NCI-H460 (cell line): ENCODE measurements around the gene RCAN2. TPM values are rescaled to one million over a fixed set of nuclear protein-coding genes. Genes with fewer than 3 reads are reported as not detected.
"Not testable (repeated sequence)": the region's sequence is repeated elsewhere in the genome, so short reads cannot be mapped to it uniquely, and the experiment has no call there.

Source experiments
- DNase-seq: peaks from one replicate; pipeline ENCODE4 v3.0.0-alpha.2; 2016; ENCODE audit warnings: low read depth; ENCODE audit errors: extremely low read depth
- total RNA-seq: library from RNA; depleted of rRNA; stranded (reverse); fragments of >200 nt; shearing (Covaris generic); gene quantifications from 2 replicates; pipeline ENCODE4 v1.2.3, GENCODE V29; 2014

Gene RCAN2
- total RNA-seq, 1 experiment from 2014 or later, result not detected

DNA sequence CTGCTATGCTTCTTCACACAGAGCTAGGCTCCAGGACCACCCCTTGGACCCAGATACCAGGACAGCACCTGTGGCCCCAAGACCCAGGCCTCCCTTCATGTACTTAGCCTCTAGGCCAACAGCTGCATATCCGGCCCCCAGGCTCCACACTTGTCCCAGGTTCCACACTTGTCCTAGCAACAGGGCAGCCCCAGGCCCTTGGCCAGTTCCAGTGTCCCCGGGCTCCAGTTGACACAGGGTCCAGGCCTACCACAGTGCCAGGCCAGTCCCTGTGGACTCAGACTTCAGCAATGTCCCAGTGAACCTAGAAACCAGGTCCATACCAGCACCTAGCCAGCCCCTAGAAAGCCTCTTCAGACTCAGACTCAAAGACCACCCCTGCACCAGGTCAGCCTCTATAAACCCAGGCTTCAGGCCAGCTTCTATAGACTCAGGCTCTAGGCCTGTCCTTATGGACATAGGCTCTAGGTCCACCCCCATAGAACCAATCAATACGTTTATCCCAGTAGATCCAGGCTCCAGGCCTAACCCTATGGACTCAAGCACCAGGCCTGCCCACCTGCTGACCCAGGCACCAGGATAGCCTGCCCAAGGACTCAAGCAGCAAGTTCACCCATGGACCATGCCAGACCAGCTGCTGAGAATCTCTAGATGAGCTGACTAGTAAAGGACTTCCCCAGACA, 46.3 kb downstream of the RCAN2 start:
- DNase-seq, result no peak

- no peak for DNase-seq
Observed at GRCh38 chr6:46443623-46444022, 47.6 kb downstream of the RCAN2 start.

GRCh38 chr6:46440641-46441040, 50.6 kb downstream of the RCAN2 start:
- no peak for DNase-seq

DNA sequence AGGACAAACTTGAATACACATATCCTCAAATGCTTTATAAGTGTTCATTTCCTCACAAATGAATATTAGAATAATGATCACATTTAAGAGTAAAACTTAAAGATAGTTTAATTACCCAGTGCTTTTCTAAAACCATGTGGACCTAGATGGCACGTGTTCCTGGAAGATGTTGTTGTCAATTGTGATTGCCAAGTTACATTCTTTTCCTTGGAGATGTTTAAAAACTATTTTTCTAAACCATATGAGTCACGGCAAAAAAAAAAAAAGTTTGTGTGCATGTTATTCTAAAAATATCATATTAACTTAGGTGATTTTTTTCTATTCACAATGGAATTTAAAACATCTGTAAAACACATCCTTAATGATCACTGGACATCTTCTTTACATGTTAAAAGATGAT, 51.1 kb downstream of the RCAN2 start:
- no peak for DNase-seq

- DNase-seq, result no peak
Observed at GRCh38 chr6:46438245-46438644, 53.0 kb downstream of the RCAN2 start.

DNA sequence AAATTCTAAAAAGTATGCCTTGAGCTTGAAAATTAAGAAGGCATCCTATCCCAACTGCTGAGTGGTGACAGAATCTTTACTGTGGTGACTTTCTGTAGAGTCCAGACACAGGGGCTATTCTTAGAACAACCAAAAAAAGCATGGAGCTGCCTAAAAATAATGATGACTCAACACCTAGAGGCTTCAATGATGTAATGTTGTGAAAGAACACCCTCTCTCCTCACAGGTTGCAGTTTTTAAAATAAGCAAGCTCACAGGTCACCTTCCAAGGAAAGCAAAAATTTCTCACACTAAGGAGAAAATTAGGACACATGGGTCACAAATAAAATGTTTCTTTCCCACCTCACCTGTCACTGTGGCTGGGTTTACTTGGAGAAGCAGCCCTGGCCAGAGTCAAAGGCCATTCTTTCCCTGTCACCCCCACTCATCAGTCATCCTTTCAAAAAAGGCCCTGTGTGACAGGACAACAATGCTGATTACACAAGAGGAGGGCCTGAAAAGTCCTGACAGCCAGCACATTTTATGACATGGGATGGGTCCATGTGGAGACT, 53.5 kb downstream of the RCAN2 start:
- no peak for DNase-seq

GRCh38 chr6:46422619-46423018, 68.6 kb downstream of the RCAN2 start:
- no peak for DNase-seq

DNA sequence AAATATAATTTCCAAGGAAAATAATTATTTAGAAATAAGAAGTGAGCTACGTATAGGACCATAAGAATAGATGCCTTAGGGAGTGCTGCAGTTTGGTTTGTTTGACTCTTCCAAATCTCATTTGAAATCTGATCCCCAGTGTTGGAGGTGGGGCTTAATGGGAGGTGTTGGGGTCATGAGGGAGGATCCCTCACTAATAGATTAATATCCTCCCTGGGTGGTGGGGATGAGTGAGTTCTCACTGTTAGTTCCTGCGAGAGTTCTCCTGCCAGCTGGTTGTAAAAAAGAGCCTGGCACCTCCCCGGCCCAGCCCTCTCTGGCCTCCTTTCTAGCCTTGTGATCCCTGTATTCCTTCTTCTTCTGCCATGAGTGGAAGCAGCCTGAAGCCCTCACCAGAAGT, 69.3 kb downstream of the RCAN2 start:
- DNase-seq, result no peak

GRCh38 chr6:46420921-46421638, 70.2 kb downstream of the RCAN2 start:
- DNase-seq, result no peak

DNA sequence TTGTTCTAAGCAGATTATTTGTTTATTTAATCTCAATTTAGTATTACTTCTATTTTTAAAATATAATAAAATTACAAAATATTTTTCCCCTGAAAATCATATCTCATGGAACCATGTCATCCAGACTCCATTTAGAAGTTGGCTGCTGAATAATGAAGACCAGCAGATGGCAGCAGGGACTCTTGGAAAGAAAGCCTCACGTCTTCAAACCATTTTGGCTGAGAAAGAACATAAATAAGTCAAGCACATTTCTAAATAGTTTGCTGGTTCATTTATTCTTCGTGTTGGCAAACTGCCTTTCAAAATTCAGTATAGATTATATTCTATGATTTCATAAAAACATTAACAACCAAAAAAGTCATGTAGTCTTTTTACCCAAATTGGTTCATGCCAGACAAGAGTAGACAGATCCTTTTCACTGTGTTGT, 71.7 kb downstream of the RCAN2 start:
- peak; percentile 58 for DNase-seq

DNA sequence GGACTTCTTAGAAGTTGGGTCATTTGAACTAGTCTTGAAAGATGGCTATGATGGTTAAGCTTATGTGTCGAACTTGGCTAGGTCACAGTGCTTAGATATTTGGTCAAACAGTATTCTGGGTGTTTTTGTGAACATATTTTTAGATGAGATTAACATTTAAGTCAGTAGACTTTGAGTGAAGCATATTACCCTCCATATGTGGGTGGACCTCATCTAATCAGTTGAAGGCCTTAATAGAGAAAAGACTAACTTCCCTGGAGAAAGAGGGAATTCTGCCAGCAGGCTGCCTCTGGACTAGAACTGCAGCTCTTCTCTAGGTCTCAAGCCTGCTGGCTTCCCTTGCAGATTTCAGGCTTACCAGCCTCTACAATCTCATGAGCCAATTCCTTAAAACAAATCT, 76.9 kb downstream of the RCAN2 start:
- DNase-seq, result no peak

DNA sequence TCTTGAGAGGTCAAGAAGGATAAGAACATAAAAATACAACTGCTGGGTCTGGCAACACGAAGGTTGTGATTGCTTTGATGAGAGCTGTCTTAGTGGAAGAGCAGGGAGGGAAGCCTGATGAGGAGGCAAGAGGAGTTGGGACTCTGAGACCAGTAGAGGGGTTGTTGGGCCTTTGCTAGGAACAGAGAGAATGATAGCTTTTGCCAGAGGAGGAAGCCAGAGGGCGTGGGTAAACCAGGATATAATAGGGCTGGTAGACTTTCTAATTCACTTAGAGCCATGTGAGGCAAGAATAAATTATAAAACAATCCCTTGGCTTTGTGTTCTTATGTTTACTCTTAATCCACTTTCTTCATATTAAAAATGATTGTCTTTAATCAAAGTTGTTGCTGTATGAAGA, 78.6 kb downstream of the RCAN2 start:
- DNase-seq, result no peak

- no peak for DNase-seq
Observed at GRCh38 chr6:46411456-46412197, 79.6 kb downstream of the RCAN2 start.

DNA sequence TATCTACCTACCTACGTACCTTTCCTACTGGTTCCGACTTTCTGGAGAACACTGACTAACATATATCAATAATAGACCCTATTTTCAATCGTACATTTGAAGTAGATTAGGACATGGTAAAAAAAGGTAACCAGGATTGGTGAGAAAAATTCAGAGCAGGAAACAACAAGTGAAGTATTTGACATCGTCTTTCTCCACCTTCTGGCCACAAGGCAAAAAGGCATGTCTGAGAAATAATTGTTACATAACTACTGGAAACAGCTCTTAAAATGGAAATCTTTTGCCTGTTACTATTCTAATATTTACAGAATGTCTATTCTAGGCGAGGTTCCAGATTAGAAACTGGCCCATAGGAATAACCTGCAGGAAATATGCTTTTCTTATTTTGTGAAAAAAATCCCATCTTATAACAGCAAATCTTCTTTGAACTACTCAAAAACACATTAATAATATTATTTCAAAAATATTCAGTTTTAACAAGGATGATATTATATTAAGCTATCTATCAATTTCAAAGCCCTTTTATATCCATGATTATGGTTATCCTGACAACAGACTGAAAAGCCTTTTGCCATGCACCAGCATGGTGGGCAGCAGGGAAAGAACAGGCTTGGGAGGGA, 80.8 kb downstream of the RCAN2 start:
- DNase-seq, result peak; percentile 11

DNA sequence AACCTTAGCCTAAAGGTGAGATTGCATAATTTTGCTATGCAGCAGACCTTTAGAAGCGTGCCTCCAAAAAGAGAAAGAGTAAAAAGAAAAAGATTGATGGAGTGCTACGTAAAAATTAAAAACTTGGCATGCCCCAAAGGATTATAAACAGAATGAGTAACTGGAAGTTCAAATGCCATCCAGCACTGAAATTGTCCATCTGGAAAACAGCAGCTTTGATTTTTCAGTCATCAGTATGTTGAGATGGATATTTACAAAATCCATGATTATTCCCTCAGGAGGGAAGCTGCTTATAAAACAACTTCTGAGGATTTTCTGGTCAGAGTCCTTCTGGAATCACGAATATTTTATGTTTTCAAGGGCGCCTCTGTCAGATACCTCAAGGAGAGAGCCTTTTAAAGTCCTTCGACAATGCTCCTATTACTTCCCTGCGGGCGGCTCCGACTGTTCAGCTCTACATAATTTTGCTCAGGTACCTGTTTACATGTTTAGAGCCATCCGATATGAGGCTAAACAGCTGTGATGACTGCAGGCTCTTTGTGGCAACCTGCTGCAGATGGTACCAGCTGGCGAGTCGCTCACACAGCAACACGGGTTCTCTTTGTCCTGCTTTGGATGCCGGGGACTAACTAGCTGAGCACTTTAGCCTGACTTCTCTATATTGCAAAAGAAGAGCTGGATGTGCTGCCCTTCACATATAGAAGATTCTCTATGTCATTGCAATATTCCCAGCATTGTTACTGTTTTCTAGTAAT, 83.3 kb downstream of the RCAN2 start:
- no peak for DNase-seq

DNA sequence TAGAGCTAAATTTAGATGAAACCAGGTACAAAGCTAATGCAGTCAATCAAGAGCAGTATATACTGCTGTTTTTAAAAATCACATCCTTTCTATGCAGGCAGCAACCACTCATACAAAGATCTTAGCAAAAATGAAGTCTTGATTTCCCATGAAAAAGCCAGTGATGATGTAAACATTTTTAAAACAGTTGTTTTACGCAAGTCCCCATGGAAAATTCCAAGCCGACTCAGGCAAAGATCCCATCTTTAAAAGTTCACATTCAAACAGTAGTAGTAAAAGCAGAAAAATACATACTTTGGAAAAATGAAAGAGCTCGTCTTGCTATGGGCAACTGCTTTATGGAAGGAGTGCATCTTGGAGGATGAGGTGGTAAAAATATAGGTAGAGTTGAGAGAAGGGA, 84.0 kb downstream of the RCAN2 start:
- DNase-seq, result no peak

DNA sequence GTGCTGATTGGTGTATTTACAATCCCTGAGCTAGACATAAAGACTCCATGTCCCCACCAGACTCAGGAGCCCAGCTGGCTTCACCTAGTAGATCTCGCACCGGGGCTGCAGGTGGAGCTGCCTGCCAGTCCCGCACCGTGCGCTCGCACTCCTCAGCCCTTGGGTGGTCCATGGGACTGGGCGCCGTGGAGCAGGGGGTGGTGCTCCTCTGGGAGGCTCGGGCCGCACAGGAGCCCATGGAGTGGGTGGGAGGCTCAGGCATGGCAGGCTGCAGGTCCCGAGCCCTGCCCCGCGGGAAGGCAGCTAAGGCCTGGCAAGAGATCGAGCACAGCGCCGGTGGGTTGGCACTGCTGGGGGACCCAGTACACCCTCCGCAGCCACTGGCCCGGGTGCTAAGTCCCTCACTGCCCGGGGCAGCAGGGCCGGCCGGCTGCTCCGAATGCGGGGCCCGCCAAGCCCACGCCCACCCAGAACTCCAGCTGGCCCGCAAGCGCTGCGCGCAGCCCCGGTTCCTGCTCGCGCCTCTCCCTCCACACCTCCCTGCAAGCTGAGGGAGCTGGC, 85.5 kb downstream of the RCAN2 start:
- not testable (repeated sequence) for DNase-seq

DNA sequence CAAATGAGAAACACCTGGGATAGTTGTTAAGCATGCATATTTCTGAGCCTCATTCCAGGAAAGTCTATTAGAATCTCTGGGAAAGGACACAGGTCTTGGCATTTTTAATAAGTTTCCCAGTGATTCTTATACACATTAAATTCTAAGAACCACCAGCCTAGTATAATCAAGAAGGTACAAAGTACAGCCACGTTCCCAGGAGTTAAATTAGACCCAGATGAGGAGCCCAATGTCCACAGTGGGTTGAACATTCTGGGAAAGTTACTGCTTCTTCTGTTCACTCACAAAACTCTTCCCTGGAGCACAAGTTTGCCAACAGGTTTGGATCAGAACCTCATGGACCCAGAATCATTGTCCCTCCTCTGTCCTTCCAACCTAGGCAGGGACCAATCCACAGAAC, 90.4 kb downstream of the RCAN2 start:
- DNase-seq, result no peak

GRCh38 chr6:46395530-46395929, 95.7 kb downstream of the RCAN2 start:
- DNase-seq, result no peak

DNA sequence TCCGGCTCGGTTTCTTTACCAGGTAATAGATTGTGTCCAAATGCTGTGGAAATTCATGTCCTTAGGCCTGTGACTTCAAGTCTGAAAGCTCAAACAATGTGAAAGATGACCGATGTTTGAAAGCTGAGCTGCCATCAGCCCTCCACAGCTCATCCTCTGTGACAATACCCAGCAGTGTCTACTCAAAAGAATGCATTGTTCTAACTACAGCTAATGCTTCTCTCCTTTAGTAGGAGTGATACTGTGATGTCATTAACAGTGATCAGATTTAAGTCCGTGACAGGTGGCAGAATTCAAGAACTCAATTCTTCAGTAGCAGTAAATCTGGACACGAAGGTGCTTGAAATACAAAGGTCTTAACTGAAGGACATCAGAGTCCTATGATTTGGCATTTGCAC, 97.3 kb downstream of the RCAN2 start:
- DNase-seq, result no peak
